ENCODE results near the gene RPS6KA5. TPM values are rescaled to one million over a fixed set of nuclear protein-coding genes. Genes with fewer than 3 reads are reported as not detected.
"Not testable (repeated sequence)": the region's sequence is repeated elsewhere in the genome, so short reads cannot be mapped to it uniquely, and the experiment has no call there.

The RPS6KA5 gene
- total RNA-seq: 10 to 100 TPM; 17.3 to 19.5 (median 19.4) TPM

DNA sequence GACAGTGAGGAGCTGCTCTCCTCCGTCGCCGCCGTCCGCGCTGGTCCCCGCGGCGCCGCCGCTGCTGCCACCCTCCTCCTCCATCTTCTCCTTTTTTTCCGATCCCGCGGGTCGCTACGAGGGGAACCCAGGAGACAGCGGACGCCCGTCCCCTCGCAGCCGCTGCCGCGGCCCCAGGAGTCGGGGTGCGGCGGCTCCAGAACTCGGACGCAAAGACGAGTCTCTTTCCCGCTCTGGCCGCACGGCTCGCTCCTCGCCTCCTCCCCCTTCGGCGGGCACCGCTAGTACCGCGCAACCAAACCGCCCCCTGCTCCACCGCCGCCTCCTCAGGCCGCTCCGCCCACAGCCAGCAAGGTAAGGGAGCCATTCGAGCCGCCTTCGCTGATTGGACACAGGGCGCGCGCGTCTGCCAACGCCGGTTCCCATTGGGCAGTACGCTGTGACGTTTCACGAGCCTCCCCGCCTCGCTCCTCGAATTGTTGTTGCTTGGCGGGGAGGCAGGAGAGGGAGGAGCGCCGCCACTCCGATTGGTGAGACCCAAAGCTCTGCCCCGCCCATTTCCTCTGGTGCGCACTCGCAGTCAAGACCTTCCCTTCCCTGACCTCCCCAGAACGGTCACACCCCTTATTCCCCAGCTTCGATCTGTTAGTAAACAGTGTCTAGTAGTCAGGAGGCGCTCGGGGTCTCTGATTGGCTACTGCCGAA lies at the start of gene RPS6KA5:
RPS6KA5 (minus strand) TSS at position 291 of the 705 bp plus-strand sequence; CDS start at position 84, 207 bp downstream.
- peaks cover 11% of the 10 kb centered on the region for H3K36me3 Mint-ChIP-seq (ENCODE audit: insufficient read depth)
- ATAC-seq: peak; percentile 83 to 86
- peak; percentile 99 for DNase-seq
- peaks cover 3% of the 10 kb centered on the region for H3K9me3 Mint-ChIP-seq
- H3K27me3 Mint-ChIP-seq (ENCODE audit: low read depth): no peaks in the 10 kb centered on the region
- H3K4me1 Mint-ChIP-seq (ENCODE audit: low read depth): peaks cover 56% of the 10 kb centered on the region
- peak within 1 kb of the TSS; percentile 88 for H3K4me3 Mint-ChIP-seq

DNA sequence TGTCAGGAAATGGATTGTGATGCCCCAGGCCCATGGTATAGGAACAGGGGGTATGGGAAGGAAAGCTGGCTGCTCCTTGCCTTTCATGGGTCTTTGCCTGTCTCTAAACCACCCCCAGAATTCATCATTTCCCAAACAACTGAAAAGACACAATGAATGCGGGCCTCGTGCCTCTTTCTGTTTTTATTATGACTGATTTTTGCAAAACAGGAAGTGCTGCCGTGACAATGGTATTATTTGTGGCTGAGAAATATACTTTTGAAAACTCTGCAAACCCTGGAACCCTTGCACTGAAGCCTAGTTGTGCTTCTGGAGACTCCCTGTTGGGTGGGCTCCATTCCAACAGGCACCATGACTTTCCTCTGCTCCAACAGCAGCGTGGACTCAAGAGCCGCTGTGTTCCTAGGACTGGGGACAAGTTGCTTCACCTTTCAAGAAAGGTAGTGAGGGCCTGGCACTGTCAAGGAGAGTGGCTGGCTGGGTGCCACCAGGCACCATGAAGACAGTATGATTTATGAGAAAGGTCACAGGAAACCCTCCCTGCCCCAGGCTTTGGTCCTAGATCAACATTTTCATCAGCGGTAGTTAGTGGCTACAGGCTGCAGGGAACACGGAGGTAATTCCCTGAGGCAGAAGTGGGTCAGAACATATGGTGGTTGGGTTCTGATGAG lies 48.6 kb upstream of the RPS6KA5 start:
- Mint-ChIP-seq H3K4me3 (peak overlapping the region; percentile 43), H3K27me3 (ENCODE audit: low read depth) (no peaks in the 10 kb centered on the region), H3K36me3 (ENCODE audit: insufficient read depth) (no peaks in the 10 kb centered on the region), H3K4me1 (ENCODE audit: low read depth) (peaks cover 48% of the 10 kb centered on the region), H3K9me3 (no peaks in the 10 kb centered on the region)
- DNase-seq (no peak), ATAC-seq (peak; percentile 42 to 55)

DNA sequence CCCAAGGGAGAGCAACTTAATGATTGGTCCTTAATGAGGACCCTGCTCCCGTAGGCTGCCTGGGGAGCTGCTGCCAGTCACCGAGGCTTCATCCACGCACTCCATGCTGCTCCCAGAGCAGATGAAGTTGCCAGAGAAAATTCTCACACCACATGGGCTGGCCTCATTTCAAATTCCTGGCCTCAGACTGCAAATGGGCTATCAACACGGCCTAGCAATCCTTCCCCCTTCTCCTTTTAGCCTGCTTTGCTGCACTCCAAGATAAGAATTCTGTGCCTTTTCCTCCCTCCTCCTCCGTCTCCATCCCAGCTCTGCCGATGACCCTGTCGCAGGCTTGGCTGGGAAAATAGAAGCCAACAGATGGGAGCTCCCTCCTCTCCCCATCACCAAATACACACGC lies 42.7 kb upstream of the RPS6KA5 start:
- Mint-ChIP-seq H3K4me1 (ENCODE audit: low read depth) (peaks cover 16% of the 10 kb centered on the region), H3K27me3 (ENCODE audit: low read depth) (no peaks in the 10 kb centered on the region), H3K4me3 (no peak overlapping the region), H3K36me3 (ENCODE audit: insufficient read depth) (no peaks in the 10 kb centered on the region), H3K9me3 (no peaks in the 10 kb centered on the region)
- ATAC-seq: no peak
- DNase-seq: no peak

DNA sequence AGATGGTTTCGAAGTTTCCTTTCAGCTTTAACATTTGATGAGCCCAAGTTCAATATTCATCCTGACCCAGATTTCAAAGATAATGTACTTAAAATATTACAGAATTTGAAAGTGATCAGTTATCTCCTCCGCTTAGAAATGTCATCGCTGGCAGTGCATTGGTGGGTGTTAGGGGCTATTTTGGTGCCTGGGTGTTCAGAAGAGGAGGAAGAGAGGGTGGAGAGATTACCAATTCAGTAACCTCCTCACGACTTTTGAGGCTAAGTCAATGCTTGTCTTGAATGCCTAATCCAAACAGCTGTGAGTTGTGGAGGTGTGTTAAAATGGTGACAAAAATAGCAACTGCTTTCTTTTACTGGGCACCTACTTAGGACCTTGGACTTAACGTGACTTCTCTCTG lies 39.7 kb upstream of the RPS6KA5 start:
- Mint-ChIP-seq H3K27me3 (ENCODE audit: low read depth) (no peaks in the 10 kb centered on the region), H3K9me3 (no peaks in the 10 kb centered on the region), H3K36me3 (ENCODE audit: insufficient read depth) (no peaks in the 10 kb centered on the region), H3K4me3 (no peak overlapping the region), H3K4me1 (ENCODE audit: low read depth) (peaks cover 9% of the 10 kb centered on the region)
- no peak for DNase-seq
- peak; percentile 50 to 65 for ATAC-seq

DNA sequence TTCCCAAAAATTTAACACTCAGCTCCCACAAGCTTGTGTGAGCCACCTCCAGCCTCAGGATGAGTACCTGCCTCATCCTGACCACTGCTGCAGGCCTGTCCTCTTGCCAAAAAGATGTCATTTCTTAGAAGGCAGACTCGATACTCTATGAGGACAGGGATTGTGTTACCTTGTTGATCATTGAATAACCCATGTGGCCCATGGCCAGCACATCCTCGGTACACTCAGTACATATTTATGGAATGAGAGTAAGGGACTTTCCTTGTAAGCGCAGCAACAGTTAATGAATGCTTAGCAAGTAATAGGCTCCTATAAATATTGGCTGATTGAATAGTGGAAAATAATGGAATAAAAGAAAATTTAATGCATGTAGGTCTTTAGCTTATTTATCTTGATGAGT lies 38.1 kb upstream of the RPS6KA5 start:
- no peak for DNase-seq
- Mint-ChIP-seq H3K4me3 (no peak overlapping the region), H3K36me3 (ENCODE audit: insufficient read depth) (no peaks in the 10 kb centered on the region), H3K9me3 (no peaks in the 10 kb centered on the region), H3K4me1 (ENCODE audit: low read depth) (peaks cover 9% of the 10 kb centered on the region), H3K27me3 (ENCODE audit: low read depth) (no peaks in the 10 kb centered on the region)
- no peak for ATAC-seq

DNA sequence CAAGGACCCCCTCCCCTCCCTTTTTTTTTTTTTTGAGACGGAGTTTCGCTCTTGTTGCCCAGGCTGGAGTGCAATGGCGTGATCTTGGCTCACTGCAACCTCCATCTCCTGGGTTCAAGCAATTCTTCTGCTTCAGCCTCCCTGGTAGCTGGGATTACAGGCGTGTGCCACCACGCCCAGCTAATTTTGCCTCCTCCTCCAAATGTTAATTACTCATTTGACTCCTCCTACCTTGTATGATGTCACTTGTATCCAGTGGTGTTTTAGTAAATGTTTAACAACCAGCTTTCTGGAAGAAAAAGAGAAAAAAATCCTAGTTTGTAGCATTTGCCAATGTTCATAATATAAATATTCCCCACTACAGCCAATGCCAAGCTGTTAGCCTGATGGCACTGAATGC lies 37.2 kb upstream of the RPS6KA5 start:
- H3K4me1 Mint-ChIP-seq (ENCODE audit: low read depth); H3K4me3 Mint-ChIP-seq; H3K36me3 Mint-ChIP-seq (ENCODE audit: insufficient read depth); DNase-seq; ATAC-seq; H3K27me3 Mint-ChIP-seq (ENCODE audit: low read depth); H3K9me3 Mint-ChIP-seq: not testable (repeated sequence)

DNA sequence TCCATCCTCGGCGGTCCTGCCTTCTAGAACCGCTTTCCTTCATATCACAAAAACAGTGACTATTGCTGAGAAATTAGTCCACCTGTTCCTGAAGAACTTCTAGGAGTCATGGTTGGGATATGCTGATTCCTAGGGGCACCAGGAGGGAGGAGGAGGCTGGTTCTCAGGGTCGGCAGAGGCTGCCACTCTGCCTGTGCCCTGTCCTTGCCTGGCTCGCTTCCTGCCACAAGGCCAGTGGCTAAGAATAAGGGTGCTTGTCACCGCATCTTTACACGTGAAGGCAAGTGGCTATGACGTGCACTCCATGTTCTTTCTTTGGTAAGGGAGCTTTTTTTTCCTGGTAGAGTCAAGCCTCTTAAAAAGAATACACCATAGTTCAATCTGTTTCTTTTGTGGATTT lies 34.7 kb upstream of the RPS6KA5 start:
- no peak overlapping the region for H3K4me3 Mint-ChIP-seq
- peaks cover 12% of the 10 kb centered on the region for H3K4me1 Mint-ChIP-seq (ENCODE audit: low read depth)
- DNase-seq (no peak), ATAC-seq (no peak)
- no peaks in the 10 kb centered on the region for H3K36me3 Mint-ChIP-seq (ENCODE audit: insufficient read depth)
- H3K9me3 Mint-ChIP-seq: no peaks in the 10 kb centered on the region
- no peaks in the 10 kb centered on the region for H3K27me3 Mint-ChIP-seq (ENCODE audit: low read depth)

DNA sequence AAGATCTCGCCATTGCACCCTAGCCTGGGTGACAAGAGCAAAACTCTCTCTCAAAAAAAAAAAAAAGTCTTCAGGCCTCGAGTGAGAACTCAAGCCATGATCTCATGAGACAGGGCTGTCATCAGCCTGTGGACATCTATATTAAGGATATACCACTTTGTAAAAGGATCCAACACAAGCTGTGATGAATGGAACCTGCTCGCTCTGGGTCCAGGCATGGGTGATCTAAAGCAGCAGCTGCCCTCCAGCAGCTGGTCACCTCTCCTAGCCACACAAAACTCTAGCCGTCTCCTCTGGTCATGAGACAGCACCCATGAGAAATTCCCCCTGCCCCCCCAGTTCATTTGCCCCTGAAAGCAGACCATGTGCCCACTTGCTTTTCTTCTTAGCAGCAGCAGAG lies 34.3 kb upstream of the RPS6KA5 start:
- no peak for ATAC-seq
- Mint-ChIP-seq H3K27me3 (ENCODE audit: low read depth) (no peaks in the 10 kb centered on the region), H3K4me1 (ENCODE audit: low read depth) (peaks cover 10% of the 10 kb centered on the region), H3K36me3 (ENCODE audit: insufficient read depth) (no peaks in the 10 kb centered on the region), H3K9me3 (no peaks in the 10 kb centered on the region), H3K4me3 (no peak overlapping the region)
- no peak for DNase-seq

DNA sequence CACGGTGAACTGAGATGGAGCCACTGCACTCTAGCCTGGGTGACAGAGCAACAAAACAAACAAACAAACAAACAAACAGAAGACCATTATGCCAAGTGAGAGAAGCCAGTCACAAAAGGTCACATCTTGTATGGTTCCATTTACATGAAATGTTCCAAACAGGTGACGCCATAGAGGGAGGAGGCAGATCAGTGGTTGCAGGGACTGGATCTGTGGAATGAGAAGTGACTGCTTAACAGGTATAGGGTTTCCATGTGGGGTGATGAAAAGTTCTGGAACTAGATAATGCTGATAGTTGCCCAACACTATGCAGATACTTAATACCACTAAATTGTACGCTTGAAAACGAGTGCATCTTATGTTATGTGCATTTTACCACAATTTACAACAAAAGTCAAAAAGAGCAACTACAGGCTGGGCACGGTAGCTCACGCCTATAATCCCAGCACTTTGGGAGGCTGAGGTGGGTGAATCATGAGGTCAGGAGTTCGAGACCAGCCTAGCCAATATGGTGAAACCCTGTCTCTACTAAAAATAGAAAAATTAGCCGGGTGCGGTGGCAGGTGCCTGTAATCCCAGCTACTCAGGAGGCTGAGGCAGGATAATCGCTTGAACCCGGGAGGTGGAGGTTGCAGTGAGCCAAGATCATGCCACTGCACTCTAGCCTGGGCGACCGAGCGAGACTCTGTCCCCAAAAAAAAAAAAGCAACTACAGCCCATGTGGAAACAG lies 33.5 kb upstream of the RPS6KA5 start:
- not testable (repeated sequence) for H3K4me3 Mint-ChIP-seq, ATAC-seq

DNA sequence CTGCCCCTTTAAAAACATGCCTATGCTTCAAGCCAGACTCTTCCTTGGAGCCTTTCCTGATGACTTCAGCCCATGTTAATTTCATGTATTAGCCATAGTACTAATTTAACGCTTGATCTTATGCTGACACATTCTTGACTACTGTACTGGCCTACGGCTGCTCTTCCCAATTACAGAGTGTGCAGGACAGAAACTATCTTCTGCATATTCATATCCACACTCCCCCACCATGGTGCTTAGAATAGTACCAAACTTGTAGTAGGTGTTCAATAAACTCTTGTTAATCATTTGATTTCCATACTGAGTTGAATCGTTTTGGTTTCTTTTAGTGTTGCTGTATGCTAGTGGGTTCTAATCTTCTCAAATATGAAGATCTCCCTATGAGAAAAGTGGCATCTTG lies 31.6 kb upstream of the RPS6KA5 start:
- Mint-ChIP-seq H3K4me1 (ENCODE audit: low read depth) (peaks cover 11% of the 10 kb centered on the region), H3K9me3 (no peaks in the 10 kb centered on the region), H3K4me3 (no peak overlapping the region), H3K27me3 (ENCODE audit: low read depth) (no peaks in the 10 kb centered on the region), H3K36me3 (ENCODE audit: insufficient read depth) (no peaks in the 10 kb centered on the region)
- no peak for DNase-seq
- peak; percentile 71 to 77 for ATAC-seq

More for the DNA sequence above, 33.5 kb upstream of the RPS6KA5 start:
- H3K4me1 Mint-ChIP-seq (ENCODE audit: low read depth): peaks cover 10% of the 10 kb centered on the region
- DNase-seq; H3K9me3 Mint-ChIP-seq; H3K27me3 Mint-ChIP-seq (ENCODE audit: low read depth); H3K36me3 Mint-ChIP-seq (ENCODE audit: insufficient read depth): not testable (repeated sequence)

DNA sequence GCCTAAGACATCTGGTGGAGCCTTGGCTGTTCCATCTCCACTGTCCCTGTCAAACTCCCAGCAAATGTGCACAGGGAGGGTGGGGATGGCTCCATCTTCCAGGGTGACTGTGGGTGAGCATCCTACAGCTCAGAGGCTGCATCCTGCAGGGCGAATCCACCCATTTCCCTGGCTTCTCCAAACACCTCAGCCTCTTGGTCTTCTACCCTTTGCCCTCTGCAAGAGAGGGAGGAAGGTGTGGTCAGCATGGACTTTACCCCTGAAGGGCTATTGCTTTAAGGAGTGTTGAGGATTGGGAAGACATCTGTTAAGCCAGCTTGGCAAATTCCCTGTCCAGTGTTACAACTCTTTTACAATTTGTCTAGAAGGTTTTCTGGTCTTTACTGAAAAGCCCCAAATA lies 30.3 kb upstream of the RPS6KA5 start:
- Mint-ChIP-seq H3K27me3 (ENCODE audit: low read depth) (no peaks in the 10 kb centered on the region), H3K4me3 (no peak overlapping the region), H3K4me1 (ENCODE audit: low read depth) (peaks cover 11% of the 10 kb centered on the region), H3K36me3 (ENCODE audit: insufficient read depth) (no peaks in the 10 kb centered on the region), H3K9me3 (no peaks in the 10 kb centered on the region)
- no peak for ATAC-seq
- no peak for DNase-seq

DNA sequence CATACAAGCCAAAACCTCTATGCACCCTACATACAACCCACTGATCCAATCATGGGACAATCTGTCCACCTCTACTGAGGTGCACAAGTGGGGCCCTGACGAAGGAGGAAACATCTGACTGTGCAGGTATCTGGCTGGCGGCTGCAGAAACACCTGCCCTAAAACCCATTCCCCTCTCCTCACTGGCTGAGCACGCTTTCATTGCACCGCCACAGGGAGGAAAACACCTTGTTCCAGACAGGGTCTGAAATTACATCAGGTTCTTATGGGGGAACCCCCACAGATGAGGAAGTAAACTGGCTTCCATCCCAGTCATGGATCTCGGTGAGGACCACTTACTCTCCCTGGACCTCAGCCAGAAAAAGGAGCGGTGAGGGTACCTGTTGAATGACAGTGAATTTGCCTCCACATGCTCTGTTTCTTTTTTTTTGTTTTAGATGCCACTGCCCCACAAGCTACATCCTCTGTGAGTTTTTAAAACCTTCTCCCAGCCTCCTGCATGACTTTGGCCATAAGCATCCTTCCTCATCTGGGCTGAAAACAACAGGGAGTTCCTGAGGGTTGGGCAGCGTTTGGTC lies 29.6 kb upstream of the RPS6KA5 start:
- Mint-ChIP-seq H3K9me3 (no peaks in the 10 kb centered on the region), H3K36me3 (ENCODE audit: insufficient read depth) (no peaks in the 10 kb centered on the region), H3K4me1 (ENCODE audit: low read depth) (peaks cover 11% of the 10 kb centered on the region), H3K4me3 (no peak overlapping the region), H3K27me3 (ENCODE audit: low read depth) (peaks cover 2% of the 10 kb centered on the region)
- ATAC-seq: no peak
- no peak for DNase-seq

DNA sequence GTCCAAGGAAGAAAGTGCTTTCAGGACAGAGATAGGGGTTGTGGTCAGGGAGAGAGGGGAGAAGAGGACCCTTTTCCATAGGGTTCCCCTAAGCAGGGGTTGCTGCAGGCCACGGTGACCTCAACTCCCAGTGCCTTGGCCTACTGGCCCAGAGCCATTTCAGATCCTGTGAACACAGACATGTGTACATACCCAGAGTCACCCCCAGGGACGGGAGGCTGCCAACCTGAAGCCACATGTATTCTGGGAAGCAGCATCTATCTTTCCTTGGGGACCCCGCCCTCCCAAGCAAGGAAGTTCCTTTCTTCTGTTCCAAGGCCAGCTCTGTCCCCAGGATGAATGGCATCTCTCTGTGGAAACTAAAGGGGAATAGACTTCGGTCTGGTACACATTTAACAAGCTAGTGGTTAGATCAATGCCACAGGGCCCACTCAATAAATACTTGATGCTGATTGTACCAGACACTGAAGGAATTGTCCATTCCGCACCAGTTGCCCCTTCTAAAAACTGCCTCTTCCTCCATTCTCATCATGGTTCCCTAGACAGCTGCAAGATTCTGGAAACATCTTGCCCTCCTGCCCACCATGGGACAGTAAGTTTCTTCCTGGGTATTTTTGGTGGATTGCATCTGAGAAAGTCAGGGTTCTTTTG lies 28.3 kb upstream of the RPS6KA5 start:
- Mint-ChIP-seq H3K4me1 (ENCODE audit: low read depth) (peaks cover 11% of the 10 kb centered on the region), H3K9me3 (no peaks in the 10 kb centered on the region), H3K36me3 (ENCODE audit: insufficient read depth) (no peaks in the 10 kb centered on the region), H3K27me3 (ENCODE audit: low read depth) (peaks cover 2% of the 10 kb centered on the region), H3K4me3 (no peak overlapping the region)
- no peak for DNase-seq
- no peak for ATAC-seq

DNA sequence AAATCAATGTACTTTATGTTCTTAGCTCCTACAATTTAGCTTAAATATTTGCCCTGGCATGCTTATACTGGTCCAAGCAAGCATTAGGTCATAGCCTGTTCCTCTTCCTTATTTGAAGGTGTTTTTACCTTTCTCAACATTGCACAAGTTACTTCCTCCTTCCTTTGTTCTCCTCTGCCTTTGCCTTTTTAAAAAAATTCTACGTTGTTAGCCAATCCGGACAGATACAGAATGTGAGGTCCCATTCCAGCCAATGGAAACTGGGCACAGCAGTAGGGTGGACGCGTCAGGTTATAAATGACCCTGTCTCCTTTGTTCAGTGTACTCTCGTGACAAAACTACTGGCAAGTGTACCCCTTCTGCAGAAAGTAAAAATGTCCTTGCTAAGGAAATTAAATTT lies 27.0 kb upstream of the RPS6KA5 start:
- not testable (repeated sequence) for ATAC-seq; H3K9me3 Mint-ChIP-seq; H3K4me3 Mint-ChIP-seq; DNase-seq; H3K27me3 Mint-ChIP-seq (ENCODE audit: low read depth); H3K36me3 Mint-ChIP-seq (ENCODE audit: insufficient read depth)
- peaks cover 11% of the 10 kb centered on the region for H3K4me1 Mint-ChIP-seq (ENCODE audit: low read depth)
